SU-DHL-6 (cell line): Measurements from ENCODE around the gene ROMO1.

Experiments used
- H2AFZ ChIP-seq: fragments of 200-600 bp; sonication (generic); 2 replicates; pipeline ENCODE4 v1.6.1; 2014; ENCODE audit warnings: low read depth, mild to moderate bottlenecking, moderate library complexity, mixed read lengths, antibody characterized with exemption, low read length; ENCODE audit not compliant: severe bottlenecking
- H3F3A ChIP-seq: fragments of 200-600 bp; shearing (Covaris generic); 2 replicates; pipeline ENCODE4 v1.6.0; 2016; ENCODE audit warnings: antibody characterized with exemption, mild to moderate bottlenecking; ENCODE audit not compliant: insufficient read depth
- H3K27ac ChIP-seq: fragments of 200-600 bp; sonication (generic); 2 replicates; pipeline ENCODE4 v1.5.1; 2016; ENCODE audit warnings: low read depth, mild to moderate bottlenecking, low read length, moderate library complexity, mixed read lengths
- H3K27me3 ChIP-seq: fragments of 200-600 bp; sonication (generic), shearing (Covaris generic); 2 replicates; pipeline ENCODE4 v1.6.0; 2014; ENCODE audit warnings: mild to moderate bottlenecking, low read length
- H3K36me3 ChIP-seq: fragments of 200-600 bp; sonication (generic); 2 replicates; pipeline ENCODE4 v1.6.1; 2014; ENCODE audit warnings: mild to moderate bottlenecking, low read length, mixed read lengths
- H3K4me2 ChIP-seq: fragments of 300-600, 200-600 bp; shearing (Covaris generic), sonication (generic); 2 replicates; pipeline ENCODE4 v1.6.0; 2014; ENCODE audit warnings: low read length, low read depth, mild to moderate bottlenecking; ENCODE audit not compliant: poor library complexity, severe bottlenecking
- H3K4me3 ChIP-seq: fragments of 200-600 bp; sonication (generic); 2 replicates; pipeline ENCODE4 v1.5.1; 2014; ENCODE audit warnings: antibody characterized with exemption, low read length, mild to moderate bottlenecking, mixed read lengths; ENCODE audit not compliant: insufficient read depth, poor library complexity, severe bottlenecking
- H3K79me2 ChIP-seq: fragments of 200-600 bp; sonication (generic); 2 replicates; pipeline ENCODE4 v1.6.1; 2014; ENCODE audit warnings: mild to moderate bottlenecking, low read length, moderate library complexity; ENCODE audit not compliant: insufficient read depth
- H3K9ac ChIP-seq: fragments of 200-600 bp; sonication (generic); 2 replicates; pipeline ENCODE4 v1.7.0; 2014; ENCODE audit warnings: mild to moderate bottlenecking, low read length
- H3K9me2 ChIP-seq: fragments of 200-600 bp; sonication (generic); replicated peaks from 2 replicates; pipeline ENCODE4 v1.6.1; 2014; ENCODE audit warnings: low read length; ENCODE audit not compliant: insufficient read depth
- H3K9me3 ChIP-seq: fragments of 200-600 bp; sonication (generic); 2 replicates; pipeline ENCODE4 v1.6.1; 2014; ENCODE audit warnings: low read length, mixed read lengths; ENCODE audit not compliant: insufficient read depth
- H4K20me1 ChIP-seq: fragments of 200-600 bp; sonication (generic); 2 replicates; pipeline ENCODE4 v1.6.1; 2014; ENCODE audit warnings: low read depth, mild to moderate bottlenecking, antibody characterized with exemption, low read length, moderate library complexity, mixed read lengths
- EZH2phosphoT487 ChIP-seq: fragments of 200-600 bp; sonication (generic), shearing (Covaris generic); conservative IDR thresholded peaks from 2 replicates; pipeline ENCODE4 v1.6.1; 2018; ENCODE audit warnings: mild to moderate bottlenecking, antibody characterized with exemption, low read length, moderate library complexity, mixed read lengths
- TF ChIP-seq, protein P1 (sequence below): fragments of 200-600 bp; sonication (generic); IDR thresholded peaks from one replicate; pipeline ENCODE4 v1.5.1; 2017; ENCODE audit warnings: antibody characterized with exemption, mild to moderate bottlenecking, low read length, moderate library complexity; ENCODE audit not compliant: insufficient read depth, poor library complexity, severe bottlenecking

The ROMO1 gene

GRCh38 chr20:35729836-35730582 is 30.8 kb downstream of the ROMO1 start:
- H3K4me3 ChIP-seq = no peak overlapping the region
- H3K9me3 ChIP-seq = no peaks in the 10 kb centered on the region
- H3K79me2 ChIP-seq = peaks cover 90% of the 10 kb centered on the region
- no peaks in the 10 kb centered on the region for H3K27me3 ChIP-seq
- H3F3A ChIP-seq = peaks cover 63% of the 10 kb centered on the region
- no peak overlapping the region for H2AFZ ChIP-seq
- H3K4me2 ChIP-seq = no peak overlapping the region
- H3K36me3 ChIP-seq = peaks cover 79% of the 10 kb centered on the region
- no peak overlapping the region for H3K27ac ChIP-seq
- peaks cover 73% of the 10 kb centered on the region for H4K20me1 ChIP-seq
- no peaks in the 10 kb centered on the region for H3K9me2 ChIP-seq
- no peak overlapping the region for H3K9ac ChIP-seq
- TF ChIP-seq, protein P1, sequence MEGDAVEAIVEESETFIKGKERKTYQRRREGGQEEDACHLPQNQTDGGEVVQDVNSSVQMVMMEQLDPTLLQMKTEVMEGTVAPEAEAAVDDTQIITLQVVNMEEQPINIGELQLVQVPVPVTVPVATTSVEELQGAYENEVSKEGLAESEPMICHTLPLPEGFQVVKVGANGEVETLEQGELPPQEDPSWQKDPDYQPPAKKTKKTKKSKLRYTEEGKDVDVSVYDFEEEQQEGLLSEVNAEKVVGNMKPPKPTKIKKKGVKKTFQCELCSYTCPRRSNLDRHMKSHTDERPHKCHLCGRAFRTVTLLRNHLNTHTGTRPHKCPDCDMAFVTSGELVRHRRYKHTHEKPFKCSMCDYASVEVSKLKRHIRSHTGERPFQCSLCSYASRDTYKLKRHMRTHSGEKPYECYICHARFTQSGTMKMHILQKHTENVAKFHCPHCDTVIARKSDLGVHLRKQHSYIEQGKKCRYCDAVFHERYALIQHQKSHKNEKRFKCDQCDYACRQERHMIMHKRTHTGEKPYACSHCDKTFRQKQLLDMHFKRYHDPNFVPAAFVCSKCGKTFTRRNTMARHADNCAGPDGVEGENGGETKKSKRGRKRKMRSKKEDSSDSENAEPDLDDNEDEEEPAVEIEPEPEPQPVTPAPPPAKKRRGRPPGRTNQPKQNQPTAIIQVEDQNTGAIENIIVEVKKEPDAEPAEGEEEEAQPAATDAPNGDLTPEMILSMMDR = no peak
- no peak for TF ChIP-seq EZH2phosphoT487

- H2AFZ ChIP-seq = no peak overlapping the region
- H3K9ac ChIP-seq = no peak overlapping the region
- peaks cover 67% of the 10 kb centered on the region for H3F3A ChIP-seq
Observed at GRCh38 chr20:35730583-35731468, 31.6 kb downstream of the ROMO1 start.

DNA sequence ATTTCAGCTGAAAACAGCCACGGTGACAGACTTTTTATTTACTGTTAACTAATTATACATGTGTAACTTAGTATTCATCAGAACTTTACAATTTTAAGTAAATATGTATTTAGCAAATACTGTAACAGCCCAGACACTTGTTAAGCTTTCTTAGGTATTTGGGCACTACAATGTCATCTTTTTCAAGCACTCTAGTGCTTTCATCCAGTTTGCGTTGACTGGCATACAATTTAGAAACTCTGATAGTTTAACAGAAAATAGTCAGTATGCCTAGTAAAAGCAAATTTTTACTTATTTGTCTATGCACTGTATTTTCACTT is 32.2 kb downstream of the ROMO1 start:
- Histone ChIP-seq H3K9me2 (no peaks in the 10 kb centered on the region), H3K27me3 (no peaks in the 10 kb centered on the region), H3K9ac (no peak overlapping the region), H3K36me3 (peaks cover 90% of the 10 kb centered on the region), H3K27ac (no peak overlapping the region), H3K4me2 (no peak overlapping the region), H4K20me1 (peaks cover 80% of the 10 kb centered on the region), H3F3A (peaks cover 71% of the 10 kb centered on the region), H3K4me3 (no peak overlapping the region), H2AFZ (no peak overlapping the region), H3K9me3 (no peaks in the 10 kb centered on the region), H3K79me2 (peaks cover 97% of the 10 kb centered on the region)
- TF ChIP-seq, protein P1 = no peak
- no peak for TF ChIP-seq EZH2phosphoT487

More at GRCh38 chr20:35730583-35731468, 31.6 kb downstream of the ROMO1 start:
- Histone ChIP-seq H3K4me3 (no peak overlapping the region), H3K79me2 (peaks cover 97% of the 10 kb centered on the region), H3K27me3 (no peaks in the 10 kb centered on the region), H3K36me3 (peaks cover 87% of the 10 kb centered on the region), H3K4me2 (no peak overlapping the region), H3K9me2 (no peaks in the 10 kb centered on the region), H3K27ac (no peak overlapping the region), H3K9me3 (no peaks in the 10 kb centered on the region), H4K20me1 (peaks cover 78% of the 10 kb centered on the region)
- TF ChIP-seq EZH2phosphoT487 = no peak
- TF ChIP-seq, protein P1 = no peak
